Activated CD4-positive, alpha-beta T cell treated with anti-CD3 and anti-CD28 coated beads, Interleukin-2, amount 50 U/mL, for 24 hours (primary cell): ENCODE data around the gene TMEM61.

Source experiments
- DNase-seq, 2 donors: peaks; one replicate each; pipeline ENCODE4 v3.0.0-alpha.2; 2020; ENCODE audit warnings: low read depth in 1 of 2, low spot score in 1 of 2

TMEM61 gene

DNA sequence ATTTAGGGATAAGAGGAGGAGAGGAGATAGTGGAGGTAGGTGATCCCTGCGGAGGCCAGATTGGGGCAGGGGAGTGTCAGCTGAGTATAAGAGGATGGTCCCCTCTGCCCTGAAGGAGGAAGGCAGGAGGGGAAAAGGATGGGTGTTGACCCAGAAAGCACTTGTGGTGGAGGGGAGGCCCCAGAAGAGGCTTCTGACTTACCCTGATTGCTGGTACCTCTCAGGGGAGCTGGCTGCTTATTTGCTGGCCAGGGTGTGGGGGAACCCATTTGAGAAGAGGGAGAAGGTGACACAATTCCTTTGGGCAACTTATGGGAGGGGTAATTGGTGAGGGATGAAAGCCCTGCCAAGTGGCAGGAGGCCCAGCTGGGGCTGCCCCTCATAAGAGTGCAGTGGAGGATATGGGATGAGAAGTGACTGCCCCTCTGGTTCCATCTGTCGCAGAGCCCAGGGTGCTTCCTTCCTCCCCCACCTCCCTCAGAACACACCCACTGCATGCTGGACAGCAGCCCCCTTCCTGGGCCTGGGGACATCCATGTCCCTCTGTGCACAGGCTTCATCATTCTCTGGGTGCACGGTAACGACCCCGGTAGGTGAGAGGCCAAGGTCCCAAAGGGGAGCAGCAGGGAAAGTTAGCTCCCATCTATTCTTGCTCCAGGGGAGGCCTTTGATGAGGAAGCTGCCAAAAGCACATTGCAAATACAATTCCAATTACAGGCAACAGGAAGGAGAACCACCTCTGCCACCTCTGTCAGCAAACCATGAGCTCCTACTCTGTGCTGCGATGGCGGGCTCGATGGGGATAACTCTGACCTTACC, 57.5 kb downstream of the TMEM61 start:
- DNase-seq, result no peak

DNA sequence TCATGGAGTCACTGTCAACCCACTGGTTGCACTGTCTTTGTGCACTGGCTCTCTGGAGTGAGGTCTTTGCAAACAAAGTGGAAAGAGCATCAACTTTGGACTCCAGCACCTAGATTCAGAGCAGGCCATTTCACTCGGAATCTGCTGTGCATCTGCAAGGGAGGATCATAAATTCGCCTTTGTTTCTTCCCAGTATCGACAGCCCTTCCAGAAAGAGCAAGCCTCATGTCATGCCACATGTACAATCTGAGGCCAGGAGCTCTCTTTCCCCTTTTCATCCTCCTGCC, 58.1 kb downstream of the TMEM61 start:
- no peak for DNase-seq

DNA sequence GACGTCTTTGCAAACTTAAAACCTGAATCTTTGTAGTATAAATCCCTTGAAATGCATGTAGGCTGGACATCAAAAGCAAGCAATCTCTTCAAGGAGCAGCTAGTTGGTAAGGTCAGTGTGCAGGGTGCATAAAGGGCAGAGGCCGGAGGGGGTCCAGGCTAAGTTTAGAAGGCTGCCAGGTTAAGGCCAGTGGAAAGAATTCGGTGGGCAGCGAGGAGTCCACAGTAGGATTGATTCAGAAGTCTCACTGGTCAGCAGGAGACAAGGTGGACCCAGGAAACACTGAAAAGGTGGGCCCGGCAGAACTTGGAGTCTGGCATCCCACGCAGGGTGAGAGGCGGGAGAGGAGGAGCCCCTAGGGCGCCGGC, 58.5 kb downstream of the TMEM61 start:
- DNase-seq, result no peak

DNA sequence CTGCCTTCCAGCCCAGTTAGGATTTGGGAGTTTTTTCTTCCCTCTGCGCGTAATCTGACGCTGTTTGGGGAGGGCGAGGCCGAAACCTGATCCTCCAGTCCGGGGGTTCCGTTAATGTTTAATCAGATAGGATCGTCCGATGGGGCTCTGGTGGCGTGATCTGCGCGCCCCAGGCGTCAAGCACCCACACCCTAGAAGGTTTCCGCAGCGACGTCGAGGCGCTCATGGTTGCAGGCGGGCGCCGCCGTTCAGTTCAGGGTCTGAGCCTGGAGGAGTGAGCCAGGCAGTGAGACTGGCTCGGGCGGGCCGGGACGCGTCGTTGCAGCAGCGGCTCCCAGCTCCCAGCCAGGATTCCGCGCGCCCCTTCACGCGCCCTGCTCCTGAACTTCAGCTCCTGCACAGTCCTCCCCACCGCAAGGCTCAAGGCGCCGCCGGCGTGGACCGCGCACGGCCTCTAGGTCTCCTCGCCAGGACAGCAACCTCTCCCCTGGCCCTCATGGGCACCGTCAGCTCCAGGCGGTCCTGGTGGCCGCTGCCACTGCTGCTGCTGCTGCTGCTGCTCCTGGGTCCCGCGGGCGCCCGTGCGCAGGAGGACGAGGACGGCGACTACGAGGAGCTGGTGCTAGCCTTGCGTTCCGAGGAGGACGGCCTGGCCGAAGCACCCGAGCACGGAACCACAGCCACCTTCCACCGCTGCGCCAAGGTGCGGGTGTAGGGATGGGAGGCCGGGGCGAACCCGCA, 59.1 kb downstream of the TMEM61 start, which contains the start of gene PCSK9:
PCSK9 (plus strand) TSS at position 207 of the 741 bp plus-strand sequence; CDS start at position 497, 290 bp downstream.
- no peak for DNase-seq

DNA sequence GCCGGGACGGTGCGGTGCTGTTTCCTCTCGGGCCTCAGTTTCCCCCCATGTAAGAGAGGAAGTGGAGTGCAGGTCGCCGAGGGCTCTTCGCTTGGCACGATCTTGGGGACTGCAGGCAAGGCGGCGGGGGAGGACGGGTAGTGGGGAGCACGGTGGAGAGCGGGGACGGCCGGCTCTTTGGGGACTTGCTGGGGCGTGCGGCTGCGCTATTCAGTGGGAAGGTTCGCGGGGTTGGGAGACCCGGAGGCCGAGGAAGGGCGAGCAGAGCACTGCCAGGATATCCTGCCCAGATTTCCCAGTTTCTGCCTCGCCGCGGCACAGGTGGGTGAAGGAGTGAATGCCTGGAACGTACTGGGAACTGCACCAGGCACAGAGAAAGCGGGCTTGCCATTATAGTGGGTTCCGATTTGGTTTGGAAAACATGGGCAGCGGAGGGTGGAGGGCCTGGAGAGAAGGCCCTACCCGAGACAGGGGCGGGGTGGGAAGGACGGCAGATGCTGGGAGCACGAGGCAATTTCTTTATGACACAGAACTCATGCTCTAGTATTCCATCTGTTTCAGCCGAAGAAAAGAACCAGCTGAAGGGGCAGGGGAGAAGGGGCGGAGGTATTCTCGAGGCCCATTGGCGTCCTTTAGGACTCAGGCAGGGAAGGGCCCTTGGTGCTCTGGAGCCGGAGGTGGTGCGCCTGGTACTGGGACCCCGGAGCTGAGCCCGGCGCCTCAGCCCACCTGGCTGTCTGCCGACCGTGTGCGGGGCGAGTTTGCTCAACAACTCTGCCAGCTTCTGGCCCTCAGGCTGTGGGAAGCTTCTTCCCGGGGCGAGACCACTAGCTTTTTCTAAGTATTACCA, 59.9 kb downstream of the TMEM61 start:
- DNase-seq, result no peak

DNA sequence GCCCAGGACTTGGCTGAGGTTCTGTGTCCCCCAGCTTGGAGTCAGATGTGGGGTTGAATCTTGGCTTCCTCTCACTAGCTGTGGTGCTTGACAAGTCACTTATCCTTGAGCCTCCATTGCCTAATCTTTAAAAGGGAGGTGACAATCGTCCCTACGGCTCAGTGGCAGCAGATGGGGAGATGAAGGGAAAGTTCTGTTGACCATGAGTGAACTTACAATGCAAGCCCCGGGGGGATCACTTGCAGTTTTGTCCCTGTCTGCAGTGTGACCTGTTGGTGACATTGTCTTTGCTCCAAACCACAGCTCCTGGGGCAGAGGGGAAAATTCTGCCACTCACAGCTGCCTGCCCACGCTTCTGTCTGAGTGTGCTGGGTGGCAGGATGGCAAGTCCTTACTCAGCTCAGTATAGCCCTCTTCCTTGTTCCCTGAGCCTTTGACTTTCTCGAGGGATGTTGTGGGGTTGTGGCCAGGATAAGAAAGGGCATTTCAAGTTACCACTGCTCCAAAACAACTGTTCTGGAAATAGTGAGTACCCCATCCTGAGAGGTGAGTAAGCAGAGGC, 60.6 kb downstream of the TMEM61 start:
- no peak for DNase-seq

DNA sequence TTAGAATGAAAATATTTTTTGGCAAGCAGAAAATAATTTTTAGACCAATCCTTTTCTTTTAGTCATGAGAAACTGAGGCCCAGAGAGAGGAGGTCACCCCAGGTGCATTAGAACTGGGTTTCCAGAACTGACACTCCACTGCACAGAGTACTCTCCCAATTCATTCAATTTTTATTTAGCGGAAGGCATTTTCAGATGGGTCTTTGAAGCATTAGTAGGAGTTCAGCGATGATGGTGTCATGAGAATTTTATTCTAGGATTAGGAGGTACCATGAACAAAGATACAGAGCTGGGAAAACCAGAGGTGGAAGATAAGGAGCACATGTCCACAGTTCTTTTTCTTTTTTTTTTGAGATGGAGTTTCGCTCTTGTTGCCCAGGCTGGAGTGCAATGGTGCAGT, 61.2 kb downstream of the TMEM61 start:
- no peak for DNase-seq
